Right ventricle myocardium inferior (tissue), 1 donor: ENCODE results near the gene ZNF581. TPM values are rescaled to one million over a fixed set of nuclear protein-coding genes. Genes with fewer than 3 reads are reported as not detected.

Experiments
- ATAC-seq: fragments of 200-7000 bp; cut with Tn5 transposase; one replicate; pipeline ENCODE4 v1.9.1; 2020; ENCODE audit warnings: mild to moderate bottlenecking, moderate library complexity
- DNase-seq: peaks from one replicate; pipeline ENCODE4 v3.0.0; 2021; ENCODE audit errors: missing footprints
- intact Hi-C: fragments of 100-400 bp; cut with DNase I; formaldehyde crosslinking; loops from one replicate; pipeline ENCODE4 v1.11.0; 2022
- total RNA-seq: library from RNA; stranded (reverse); fragmentation: NEBNext Ultra II Directional; extraction: Animal tissue kit (Norgen Biotek cat#: 25700); gene quantifications from one replicate; pipeline ENCODE4 v1.2.1, GENCODE V29; 2021
- donor health status: DM: no; HTN: yes; CAD: no; lungs with severe emphysema.

ZNF581 gene
- total RNA-seq, 1 donor from 2014 or later: 7.4 TPM

DNA sequence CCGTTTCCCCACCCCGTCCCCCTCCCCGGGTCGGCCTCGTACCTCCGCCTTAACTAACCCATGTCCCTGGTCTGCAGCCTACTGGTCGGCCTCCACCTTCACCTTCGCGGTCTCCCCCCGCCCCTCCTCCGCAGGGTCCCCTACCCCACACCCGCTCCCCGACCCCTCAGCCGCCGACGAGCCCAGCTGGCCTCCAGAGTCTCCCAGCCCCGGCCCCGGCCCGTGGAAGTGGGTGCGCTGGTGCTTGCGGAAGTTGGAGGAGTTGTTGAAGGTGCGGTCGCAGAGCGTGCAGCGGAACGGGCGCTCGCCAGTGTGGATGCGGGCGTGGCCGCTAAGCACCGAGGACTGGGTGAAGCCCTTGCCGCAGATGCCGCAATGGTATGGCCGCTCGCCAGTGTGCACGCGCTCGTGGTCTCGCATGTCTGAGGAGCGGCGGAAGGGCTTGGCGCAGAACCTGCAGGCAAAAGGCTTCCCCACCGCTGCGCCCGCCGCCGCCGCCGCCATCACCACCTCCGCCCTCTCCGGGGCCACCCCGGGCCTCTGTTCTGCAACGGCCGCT, 21.7 kb upstream of the ZNF581 start:
- no peak for ATAC-seq
- intact Hi-C loops: loop anchor here (10.0 kb wide), 1 partner anchor 477 kb away; the partner anchor contains the start of gene TNNT1
- DNase-seq: no peak

DNA sequence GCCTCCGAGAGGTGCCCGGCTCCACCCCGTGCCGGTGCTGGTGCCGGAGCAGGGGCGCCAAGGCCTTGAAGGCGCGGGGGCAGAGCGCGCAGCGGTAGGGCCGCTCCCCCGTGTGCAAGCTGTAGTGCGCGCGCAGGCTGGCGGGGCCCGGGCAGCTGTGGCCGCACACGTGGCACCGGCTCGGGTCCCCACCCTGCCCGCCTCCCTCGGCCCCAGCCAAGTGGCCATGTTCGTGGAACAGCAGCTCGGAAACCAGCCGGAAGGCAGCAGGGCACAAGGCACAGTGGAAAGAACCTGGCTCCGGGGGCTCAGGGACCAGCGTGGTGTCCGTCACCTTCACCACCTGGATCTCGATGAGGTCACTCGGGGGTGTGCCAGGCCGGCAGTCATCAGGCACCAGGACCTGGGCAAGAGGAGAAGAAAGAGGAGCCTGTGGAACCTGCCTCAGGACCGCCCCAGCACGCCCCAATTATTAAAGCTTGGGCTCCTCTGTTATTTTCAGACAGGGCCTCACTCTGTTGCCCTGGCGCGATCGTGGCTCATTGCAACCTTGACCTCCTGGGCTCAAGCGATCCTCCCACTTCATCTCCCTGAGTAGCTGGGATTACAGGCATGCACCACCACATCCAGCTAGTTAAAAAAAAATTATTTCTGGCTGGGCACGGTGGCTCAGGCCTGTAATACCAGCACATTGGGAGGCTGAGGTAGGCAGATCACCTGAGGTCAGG, 21.0 kb upstream of the ZNF581 start:
- DNase-seq: no peak
- intact Hi-C loops: loop anchor here (10.0 kb wide), 1 partner anchor 478 kb away; the partner anchor contains the start of gene TNNT1
- no peak for ATAC-seq

GRCh38 chr19:55623130-55623529, 20.3 kb upstream of the ZNF581 start:
- intact Hi-C loops: loop anchor here (10.0 kb wide), 1 partner anchor 478 kb away; the partner anchor contains the start of gene TNNT1
- DNase-seq: no peak

DNA sequence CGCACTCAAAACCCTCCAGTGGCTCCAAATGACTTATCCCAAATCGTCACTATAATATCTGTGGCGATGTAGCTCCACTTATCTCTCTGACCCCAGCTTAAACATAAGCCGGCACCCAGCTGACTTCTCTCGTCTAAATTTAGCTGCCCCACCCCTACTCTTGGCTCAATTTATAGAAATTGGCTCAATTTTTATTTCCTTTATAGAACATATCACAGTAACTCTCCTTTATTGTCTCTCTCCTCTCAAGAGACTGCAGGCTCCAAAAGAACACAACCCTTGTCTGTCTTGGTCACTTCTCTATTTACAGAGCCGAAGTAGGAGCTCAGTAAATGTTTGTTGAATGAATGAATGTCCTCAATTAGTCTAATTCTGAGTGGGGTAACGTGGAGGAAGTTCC, 19.9 kb upstream of the ZNF581 start:
- DNase-seq (no peak), ATAC-seq (no peak)
- intact Hi-C loops: loop anchor here (10.0 kb wide), 1 partner anchor 479 kb away; the partner anchor contains the start of gene TNNT1

More at GRCh38 chr19:55623130-55623529, 20.3 kb upstream of the ZNF581 start:
- no peak for ATAC-seq

DNA sequence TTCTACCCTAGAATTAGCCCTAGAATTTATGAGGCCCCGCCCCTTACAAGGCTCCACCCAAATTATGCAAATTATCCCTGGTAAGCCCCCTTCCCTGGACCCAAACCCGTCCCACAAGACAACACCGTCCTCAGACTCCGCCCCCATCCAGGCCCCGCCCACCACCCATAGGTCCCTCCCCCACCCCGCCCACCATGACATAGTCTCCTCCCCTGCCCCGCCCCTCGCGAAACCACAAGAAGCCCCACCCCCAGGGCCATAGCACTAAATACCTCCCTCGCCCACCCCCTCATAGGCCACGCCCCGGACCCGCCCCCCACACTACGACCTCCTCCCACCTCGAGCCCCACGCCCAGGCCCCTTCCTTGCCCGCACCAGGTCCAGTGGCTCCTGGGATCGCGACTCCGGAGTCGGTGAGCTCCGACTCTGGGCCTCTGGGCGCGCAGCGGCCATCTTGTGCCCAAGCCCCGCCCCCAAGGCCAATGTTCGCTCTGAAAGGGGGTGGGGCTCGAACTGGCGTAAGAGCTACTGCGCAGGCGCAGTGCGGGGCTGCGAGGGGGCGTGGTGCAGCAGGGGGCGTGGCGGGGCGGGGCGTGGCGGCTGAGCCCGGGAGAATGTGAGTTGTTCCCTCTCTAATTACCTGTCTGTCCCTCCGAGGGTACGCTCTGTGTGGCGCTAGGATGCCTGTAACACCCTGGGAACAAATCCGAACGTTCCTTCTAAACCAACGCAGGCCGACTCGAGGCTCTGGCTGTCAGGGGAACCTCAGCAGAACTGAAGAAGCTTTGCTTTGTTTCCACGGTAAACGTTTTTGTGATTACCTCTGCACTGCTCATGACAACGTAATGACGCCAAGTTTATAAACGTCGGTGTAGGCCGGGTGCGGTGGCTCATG, 19.1 kb upstream of the ZNF581 start, which contains the start of gene ZNF784:
Gene ZNF784, minus strand, starts transcription at position 458 of the 895 bp plus-strand sequence. Its CDS starts 5 bp downstream, at position 453.
- intact Hi-C loops: loop anchor here (10.0 kb wide), 1 partner anchor 480 kb away; the partner anchor contains the start of gene TNNT1
- DNase-seq: peak; percentile 98
- ATAC-seq: peak; percentile 93

DNA sequence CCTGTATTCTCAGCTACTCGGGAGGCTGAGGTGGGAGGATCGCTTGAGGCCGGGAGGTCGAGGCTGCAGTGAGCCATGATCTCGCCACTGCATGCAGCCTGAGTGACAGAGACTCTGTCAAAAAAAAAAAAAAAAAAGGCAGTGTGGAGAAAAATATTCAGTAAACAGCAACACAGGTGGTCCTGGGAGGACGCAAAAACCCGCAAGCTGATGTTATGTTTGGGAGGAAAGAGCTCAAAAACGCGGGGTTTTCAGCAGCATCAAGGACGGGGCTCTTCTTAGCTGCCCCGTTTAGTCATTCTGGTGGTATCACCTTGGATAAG, 18.5 kb upstream of the ZNF581 start:
- no peak for ATAC-seq
- intact Hi-C loops: loop anchor here (10.0 kb wide), 1 partner anchor 480 kb away; the partner anchor contains the start of gene TNNT1

GRCh38 chr19:55626350-55626749, 17.1 kb upstream of the ZNF581 start:
- ATAC-seq: no peak
- no peak for DNase-seq
- intact Hi-C loops: loop anchor here (10.0 kb wide), 1 partner anchor 482 kb away; the partner anchor contains the start of gene TNNT1

More for the DNA sequence above, 18.5 kb upstream of the ZNF581 start:
- no peak for DNase-seq

- intact Hi-C loops: loop anchor here (1.0 to 5.0 kb wide), 3 partner anchors 115 to 175 kb away; partner anchors contain the start of genes C19orf85 and ISOC2
- DNase-seq (no peak), ATAC-seq (peak; percentile 60)
These were observed 11.0 kb upstream of the ZNF581 start for GRCh38 chr19:55632463-55632834.

DNA sequence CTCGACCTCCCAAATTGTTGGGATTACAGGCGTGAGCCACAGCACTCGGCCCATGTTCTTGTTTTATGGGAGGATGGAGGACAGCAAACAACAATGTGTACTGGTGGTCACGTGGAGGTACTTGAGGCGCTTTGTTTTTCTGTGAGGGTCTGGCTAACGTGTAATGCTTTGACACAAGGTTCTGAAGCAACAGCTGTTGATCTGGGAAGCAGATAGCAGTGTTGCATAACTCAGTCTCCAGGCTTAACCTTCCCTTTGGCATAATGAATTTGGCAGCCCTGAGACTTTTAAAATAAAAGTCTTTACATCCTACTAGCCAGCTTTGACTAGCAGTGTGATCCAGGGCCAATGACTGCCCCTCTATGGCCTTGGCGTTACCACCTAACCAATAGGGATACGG, 9.6 kb upstream of the ZNF581 start:
- ATAC-seq: no peak
- intact Hi-C loops: loop anchor here (5.0 kb wide), 2 partner anchors 172 to 173 kb away; partner anchors contain the start of genes C19orf85 and ISOC2
- no peak for DNase-seq

DNA sequence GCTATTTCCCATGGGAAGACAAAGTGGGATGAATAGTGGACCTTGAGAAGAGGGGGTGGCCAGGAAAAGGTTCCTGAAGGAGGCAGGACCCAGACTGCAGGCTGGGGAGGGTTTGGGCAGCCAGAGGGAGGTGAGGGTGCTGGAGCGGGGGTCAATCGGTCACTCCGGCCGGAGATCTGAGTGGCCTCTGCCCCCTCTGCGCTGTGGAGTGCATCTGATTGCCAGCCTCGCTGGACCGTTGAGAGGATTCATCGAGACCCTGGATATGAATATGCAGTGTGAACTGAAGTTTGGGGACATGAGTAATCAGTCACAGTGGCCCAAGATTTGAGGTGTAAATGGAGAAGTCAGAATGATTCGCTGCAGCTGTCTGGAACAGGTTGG, 8.1 kb upstream of the ZNF581 start:
- ATAC-seq (no peak), DNase-seq (no peak)
- intact Hi-C loops: no loop called here

GRCh38 chr19:55635856-55636440, 7.5 kb upstream of the ZNF581 start:
- ATAC-seq (no peak), DNase-seq (no peak)
- intact Hi-C loops: no loop called here

DNA sequence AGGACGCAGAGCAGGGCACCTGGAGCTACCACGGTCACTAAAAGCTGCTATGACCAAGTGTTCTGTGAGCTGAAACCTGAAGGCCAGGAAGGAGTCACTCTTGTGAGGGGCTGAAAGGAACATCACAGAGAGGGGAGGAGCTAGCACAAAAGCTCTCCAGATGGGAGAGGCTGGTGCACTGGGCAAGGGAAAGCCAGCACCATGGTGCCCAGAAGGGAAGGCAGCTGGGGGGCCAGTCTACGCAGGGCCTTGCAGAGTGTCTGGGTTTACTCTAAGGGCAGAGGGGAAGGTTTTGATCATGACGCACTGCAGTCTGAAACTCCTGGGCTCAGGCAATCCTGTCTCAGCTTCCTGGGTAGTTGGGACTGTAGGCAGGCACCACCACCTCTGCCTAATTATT, 6.7 kb upstream of the ZNF581 start:
- no peak for DNase-seq
- ATAC-seq: no peak
- intact Hi-C loops: no loop called here

DNA sequence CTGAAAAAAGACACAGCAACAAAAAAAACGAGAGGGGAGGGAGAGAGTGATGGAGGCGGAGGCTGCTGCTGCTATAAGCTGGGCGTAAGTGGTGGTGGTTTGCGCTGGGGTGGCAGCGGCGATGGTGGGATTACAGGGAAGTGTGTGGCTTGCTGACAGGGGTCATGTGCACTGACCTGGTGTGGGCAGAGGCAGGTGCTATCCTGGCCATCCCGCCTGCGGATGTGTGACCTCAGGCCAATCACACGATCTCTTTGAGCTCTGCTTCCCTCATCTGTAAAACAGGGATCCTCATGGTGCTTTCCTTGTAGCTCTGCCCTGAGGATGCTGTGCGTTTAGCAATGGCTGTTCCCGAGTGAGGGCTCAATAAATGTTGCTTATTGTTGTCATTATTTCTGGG, 5.9 kb upstream of the ZNF581 start:
- ATAC-seq (no peak), DNase-seq (no peak)
- intact Hi-C loops: no loop called here

DNA sequence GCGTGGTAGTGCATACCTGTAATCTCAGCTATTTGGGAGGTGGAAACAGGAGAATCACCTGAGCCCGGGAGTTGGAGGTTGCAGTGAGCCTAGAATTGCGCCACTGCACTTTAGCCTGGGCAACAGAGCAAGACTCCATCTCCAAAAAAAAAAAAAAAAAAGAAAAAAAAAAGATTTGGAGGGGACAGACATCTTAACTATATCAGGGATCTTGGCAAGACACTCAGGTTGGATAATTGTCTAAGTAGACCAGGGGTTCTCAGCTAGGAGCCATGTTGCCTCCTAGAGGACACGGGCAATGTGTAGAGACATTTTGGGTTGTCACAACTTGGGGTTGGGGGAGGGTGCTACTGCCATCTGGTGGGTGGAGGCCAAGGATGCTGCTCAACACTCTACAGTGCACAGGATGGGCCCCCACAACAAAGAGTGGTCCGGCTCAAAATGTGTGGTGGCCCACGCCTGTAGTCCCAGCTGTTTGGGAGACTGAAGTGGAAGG, 4.5 kb upstream of the ZNF581 start:
- ATAC-seq (no peak), DNase-seq (no peak)
- intact Hi-C loops: no loop called here

DNA sequence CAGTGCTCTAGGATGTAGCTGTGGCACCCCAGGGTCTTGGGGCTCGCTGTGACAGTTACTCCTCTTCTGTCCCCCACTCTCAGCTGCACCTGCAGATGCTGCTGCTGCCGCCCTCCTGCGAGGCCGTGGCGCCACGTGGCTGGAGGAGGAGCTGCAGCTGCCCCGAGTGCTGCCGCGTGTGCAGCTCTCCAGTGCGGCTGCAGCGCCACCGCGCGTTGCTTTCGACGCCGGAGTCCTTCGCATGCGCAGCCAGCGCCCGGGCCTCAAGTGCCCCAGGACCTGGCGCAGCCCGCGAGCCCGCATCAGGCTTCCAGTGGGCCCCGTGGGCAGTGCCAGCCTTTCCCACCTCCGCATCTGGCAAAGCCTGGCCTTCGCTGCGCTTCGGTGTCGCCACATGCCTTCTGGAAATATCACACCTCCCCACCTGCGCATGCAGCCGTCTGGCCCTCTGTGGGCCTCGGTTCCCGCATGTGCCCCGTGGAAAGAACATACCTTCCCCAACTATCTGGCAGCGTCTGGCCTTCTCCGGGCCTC, 3.3 kb upstream of the ZNF581 start:
- peak; percentile 21 for ATAC-seq
- DNase-seq: no peak
- intact Hi-C loops: no loop called here

DNA sequence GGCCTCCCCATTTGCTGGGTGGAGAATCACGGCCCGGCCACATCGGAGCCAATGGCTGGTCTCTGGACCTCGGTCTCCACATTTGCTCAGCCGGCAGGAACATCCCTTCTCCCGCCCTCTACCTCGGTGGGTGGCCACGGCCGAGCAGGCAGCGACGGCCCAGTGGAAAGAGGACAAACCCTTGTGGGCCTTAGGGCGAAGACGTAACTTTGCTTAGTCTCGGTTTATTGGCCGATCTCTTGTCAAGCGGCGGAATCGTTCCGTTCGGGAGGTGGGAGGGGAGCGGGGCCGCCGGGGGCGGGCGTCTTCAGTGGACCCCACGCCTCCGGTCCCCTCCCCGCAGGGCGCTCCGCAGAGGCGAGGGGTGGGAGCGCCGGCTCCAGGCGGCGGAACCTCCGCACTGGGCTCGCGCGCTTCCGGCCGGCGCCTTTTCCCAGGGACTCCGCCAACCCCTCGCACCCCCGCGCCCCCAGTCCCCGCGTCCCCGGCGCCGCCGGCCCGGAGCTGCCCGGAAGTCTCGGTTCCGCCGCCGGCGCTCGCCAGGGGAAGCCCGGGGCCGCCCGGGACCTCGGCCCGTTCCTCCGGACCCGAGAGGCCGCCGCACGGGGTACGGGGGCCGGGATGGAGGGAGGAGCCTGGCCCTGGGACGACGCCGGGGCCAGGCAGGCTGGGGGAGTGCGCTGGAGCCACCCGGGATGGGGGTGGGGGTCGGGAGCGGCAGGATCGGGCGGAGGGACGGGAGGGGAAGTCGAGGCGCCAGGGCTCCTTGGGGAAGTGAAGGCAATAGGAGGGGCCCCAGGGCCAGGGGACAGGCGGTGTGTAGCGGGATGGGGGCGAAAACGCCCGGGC, 2.6 kb upstream of the ZNF581 start, which contains the start of gene ZNF580:
Gene ZNF580, plus strand, starts transcription at position 426 of the 849 bp plus-strand sequence. CDS start 1,507 bp downstream, outside the sequence.
- peak; percentile 67 for ATAC-seq
- intact Hi-C loops: no loop called here
- DNase-seq: peak; percentile 86

GRCh38 chr19:55641426-55642152, 1.9 kb upstream of the ZNF581 start:
- intact Hi-C loops: no loop called here
- DNase-seq (no peak), ATAC-seq (peak; percentile 1)
